IMR-90 (cell line): ENCODE results near the gene F2. TPM values are rescaled to one million over a fixed set of nuclear protein-coding genes. Genes with fewer than 3 reads are reported as not detected.

Experiments used
- ATAC-seq: fragments of 200-7000 bp; cut with Tn5 transposase; 2 replicates; pipeline ENCODE4 v1.9.1; 2020; ENCODE audit warnings: low read depth, mild to moderate bottlenecking, moderate library complexity
- BruUV-seq: library from RNA; stranded (reverse); fragments of 400-500 nt; replicated peaks from 2 replicates; lab custom pipeline; 2021; lab: Mats Ljungman, UMichigan
- CTCF ChIA-PET: fragments of 300-600 bp; formaldehyde crosslinking; extraction: SDS; loops from one replicate; lab custom pipeline; 2021; ENCODE audit warnings: antibody characterized with exemption; lab: Yijun Ruan, JAX
- POLR2A ChIA-PET: fragments of 300-600 bp; sonication (Branson Sonifier 250); formaldehyde crosslinking; loops from one replicate; lab custom pipeline; 2022; ENCODE audit warnings: antibody characterized with exemption; ENCODE audit not compliant: unreplicated experiment; lab: Charles Lee
- DNase-seq: peaks from one replicate; pipeline ENCODE4 v3.0.0; 2013
- H2AFZ ChIP-seq: replicated peaks from 2 replicates; pipeline ENCODE3; 2013; ENCODE audit warnings: low read length, mild to moderate bottlenecking; ENCODE audit not compliant: poor library complexity
- H2AK5ac ChIP-seq: 2 replicates; pipeline ENCODE4 v1.6.1; 2013; ENCODE audit warnings: low read depth, low read length, inconsistent platforms
- H2AK9ac ChIP-seq: replicated peaks from 2 replicates; pipeline ENCODE3; 2013; ENCODE audit warnings: mild to moderate bottlenecking, low read depth, low read length, moderate library complexity; ENCODE audit not compliant: poor library complexity
- H2BK120ac ChIP-seq: 2 replicates; pipeline ENCODE4 v1.6.1; 2013; ENCODE audit warnings: low read depth, low read length, inconsistent platforms
- H2BK15ac ChIP-seq: 3 replicates; pipeline ENCODE4 v1.6.1; 2013; ENCODE audit warnings: low read depth, low read length, inconsistent platforms
- H2BK20ac ChIP-seq: 2 replicates; pipeline ENCODE4 v1.6.1; 2013; ENCODE audit warnings: low read depth, mild to moderate bottlenecking, inconsistent platforms, low read length, moderate library complexity
- H2BK5ac ChIP-seq: 2 replicates; pipeline ENCODE4 v1.6.1; 2013; ENCODE audit warnings: mild to moderate bottlenecking, low read depth, low read length, inconsistent platforms; ENCODE audit not compliant: poor library complexity, severe bottlenecking
- H3K14ac ChIP-seq: replicated peaks from 2 replicates; pipeline ENCODE4 v1.6.1; 2013; ENCODE audit warnings: low read depth, low read length, inconsistent platforms
- H3K18ac ChIP-seq: 2 replicates; pipeline ENCODE4 v1.6.1; 2013; ENCODE audit warnings: low read depth, low read length, control low read depth
- H3K23ac ChIP-seq: 2 replicates; pipeline ENCODE4 v1.6.1; 2013; ENCODE audit warnings: low read depth, low read length, inconsistent platforms
- H3K27ac ChIP-seq: 2 replicates; pipeline ENCODE4 v1.5.1; 2013; ENCODE audit warnings: mild to moderate bottlenecking, control low read depth, low read length; ENCODE audit not compliant: insufficient read depth
- H3K27me3 ChIP-seq: 2 replicates; pipeline ENCODE4 v1.6.1; 2013; ENCODE audit warnings: low read length; ENCODE audit not compliant: control insufficient read depth, insufficient read depth
- H3K36me3 ChIP-seq: 2 replicates; pipeline ENCODE4 v1.6.1; 2013; ENCODE audit warnings: low read length, mixed read lengths; ENCODE audit not compliant: control insufficient read depth, insufficient read depth
- H3K4ac ChIP-seq: 2 replicates; pipeline ENCODE4 v1.6.1; 2013; ENCODE audit warnings: low read depth, low read length, inconsistent platforms
- H3K4me1 ChIP-seq: 2 replicates; pipeline ENCODE4 v1.6.1; 2013; ENCODE audit warnings: low read length, mixed read lengths; ENCODE audit not compliant: control insufficient read depth, insufficient read depth
- H3K4me2 ChIP-seq: 2 replicates; pipeline ENCODE4 v1.6.1; 2013; ENCODE audit warnings: low read depth, mild to moderate bottlenecking, control low read depth, low read length, moderate library complexity
- H3K4me3 ChIP-seq: 2 replicates; pipeline ENCODE4 v1.5.1; 2013; ENCODE audit warnings: low read depth, mild to moderate bottlenecking, control low read depth, low read length, moderate library complexity; ENCODE audit not compliant: insufficient read depth
- H3K56ac ChIP-seq: 2 replicates; pipeline ENCODE4 v1.6.1; 2013; ENCODE audit warnings: low read length, inconsistent platforms; ENCODE audit not compliant: insufficient read depth; ENCODE audit errors: extremely low read depth
- H3K79me1 ChIP-seq, 2 experiments: 2 replicates each; pipeline ENCODE4 v1.6.1; 2013; ENCODE audit warnings: low read length in 2 of 2, inconsistent platforms in 1 of 2, low read depth in 1 of 2
- H3K9ac ChIP-seq: 2 replicates; pipeline ENCODE4 v1.6.1; 2013; ENCODE audit warnings: low read depth, low read length, control low read depth
- H3K9me1 ChIP-seq: 2 replicates; pipeline ENCODE4 v1.6.1; 2013; ENCODE audit warnings: low read length, inconsistent platforms; ENCODE audit not compliant: insufficient read depth
- H3K9me3 ChIP-seq: 2 replicates; pipeline ENCODE4 v1.6.1; 2013; ENCODE audit warnings: low read length; ENCODE audit not compliant: control insufficient read depth, insufficient read depth
- H4K20me1 ChIP-seq: 2 replicates; pipeline ENCODE4 v1.6.1; 2013; ENCODE audit warnings: low read length, inconsistent platforms; ENCODE audit not compliant: insufficient read depth
- H4K5ac ChIP-seq: 2 replicates; pipeline ENCODE4 v1.6.1; 2013; ENCODE audit warnings: mild to moderate bottlenecking, low read depth, low read length, control low read depth
- H4K8ac ChIP-seq, 2 experiments: 2 replicates each; pipeline ENCODE4 v1.6.1; 2013; ENCODE audit warnings: low read depth in 2 of 2, low read length in 2 of 2, control low read depth in 1 of 2, inconsistent platforms in 1 of 2
- H4K91ac ChIP-seq: 2 replicates; pipeline ENCODE4 v1.6.1; 2013; ENCODE audit warnings: low read depth, low read length, inconsistent platforms; ENCODE audit not compliant: insufficient read depth
- BHLHE40 ChIP-seq: fragments of 150-350 bp; IDR thresholded peaks from 2 replicates; pipeline ENCODE4 v1.6.1; 2016; ENCODE audit warnings: mild to moderate bottlenecking, low read depth, low read length
- CEBPB ChIP-seq: IDR thresholded peaks from 2 replicates; pipeline ENCODE4 v1.6.1; 2012; ENCODE audit warnings: low read depth, low read length, improper control_type of control experiment
- CHD1 ChIP-seq: IDR thresholded peaks from 2 replicates; pipeline ENCODE4 v1.6.1; 2012; ENCODE audit warnings: low read depth, low read length, improper control_type of control experiment
- FOS ChIP-seq: fragments of 150-350 bp; IDR thresholded peaks from 2 replicates; pipeline ENCODE4 v1.6.1; 2016; ENCODE audit warnings: low read depth, low read length
- MAFK ChIP-seq: IDR thresholded peaks from 2 replicates; pipeline ENCODE4 v1.6.1; 2012; ENCODE audit warnings: low read depth, low read length, improper control_type of control experiment
- MAZ ChIP-seq: IDR thresholded peaks from 2 replicates; pipeline ENCODE4 v1.6.1; 2012; ENCODE audit warnings: low read depth, mild to moderate bottlenecking, low read length, improper control_type of control experiment, moderate library complexity, borderline replicate concordance
- MXI1 ChIP-seq: IDR thresholded peaks from 2 replicates; pipeline ENCODE4 v1.6.1; 2012; ENCODE audit warnings: low read depth, mild to moderate bottlenecking, low read length, moderate library complexity, borderline replicate concordance
- NFE2L2 ChIP-seq: fragments of 150-350 bp; IDR thresholded peaks from 2 replicates; pipeline ENCODE4 v1.6.1; 2016; ENCODE audit warnings: low read depth, mild to moderate bottlenecking, low read length
- POLR2A ChIP-seq: IDR thresholded peaks from 2 replicates; pipeline ENCODE4 v1.6.1; 2012; ENCODE audit warnings: mild to moderate bottlenecking, low read depth, low read length
- RAD21 ChIP-seq: IDR thresholded peaks from 2 replicates; pipeline ENCODE4 v1.6.1; 2012; ENCODE audit warnings: low read length, improper control_type of control experiment
- RFX5 ChIP-seq: IDR thresholded peaks from 2 replicates; pipeline ENCODE4 v1.8.0; 2012; ENCODE audit warnings: low read depth, mild to moderate bottlenecking, low read length, moderate library complexity
- SMC3 ChIP-seq: fragments of 150-350 bp; IDR thresholded peaks from 2 replicates; pipeline ENCODE4 v1.6.1; 2016; ENCODE audit warnings: low read depth, mild to moderate bottlenecking, antibody characterized with exemption, low read length, moderate library complexity
- WGBS, 2 experiments: methylation state at CpG; one replicate each; pipeline versions ENCODE4 v1.1.5 to v1.1.7; 2013; ENCODE audit warnings: missing lambda C conversion rate in 2 of 2; ENCODE audit not compliant: insufficient read length in 1 of 2; ENCODE audit errors: extremely low coverage in 2 of 2; 5-methylcytosine and 5-hydroxymethylcytosine counted together
- dilution Hi-C: fragments of 300-500 bp; cut with HindIII; formaldehyde crosslinking; loops from one replicate; pipeline ENCODE4 v1.14.3; 2018; ENCODE audit warnings: low sequenced_read_pairs; ENCODE audit not compliant: unreplicated experiment
- in situ Hi-C: fragments of 300-500 bp; cut with MboI; formaldehyde crosslinking; loops from 3 replicates; pipeline ENCODE4 v1.14.3; 2019; ENCODE audit warnings: low sequenced_read_pairs, inconsistent platforms, mixed read lengths
- intact Hi-C: fragments of 100-400 bp; cut with micrococcal nuclease; formaldehyde crosslinking; loops from 2 replicates; pipeline ENCODE4 v1.10.0; 2022
- polyA plus RNA-seq, 3 experiments: library from polyadenylated mRNA; depleted of rRNA; stranded (reverse); fragments of >200 nt; gene quantifications; 2 replicates each; pipeline ENCODE4 v1.2.3, GENCODE V29; 2012; ENCODE audit warnings: low replicate concordance in 1 of 3
- total RNA-seq: library from RNA; depleted of rRNA; stranded (reverse); fragments of >200 nt; gene quantifications from 2 replicates; pipeline ENCODE4 v1.2.3, GENCODE V29; 2012
- TF ChIP-seq, protein P1 (sequence below): fragments of 150-350 bp; IDR thresholded peaks from 2 replicates; pipeline ENCODE4 v1.6.1; 2017; ENCODE audit warnings: mild to moderate bottlenecking, antibody characterized with exemption, low read length, low read depth
- TF ChIP-seq, protein P2 (sequence below): fragments of 150-350 bp; IDR thresholded peaks from 2 replicates; pipeline ENCODE4 v1.6.1; 2016; ENCODE audit warnings: low read depth, mild to moderate bottlenecking, low read length, moderate library complexity, borderline replicate concordance
- TF ChIP-seq, protein P3 (sequence below): conservative IDR thresholded peaks from 2 replicates; pipeline ENCODE4 v1.5.1; 2012; ENCODE audit warnings: mild to moderate bottlenecking, low read depth, low read length, improper control_type of control experiment

F2 gene
- total and polyA plus RNA-seq, 2 of the 4 experiments (the other 2 are of a cell fraction), result not detected

DNA sequence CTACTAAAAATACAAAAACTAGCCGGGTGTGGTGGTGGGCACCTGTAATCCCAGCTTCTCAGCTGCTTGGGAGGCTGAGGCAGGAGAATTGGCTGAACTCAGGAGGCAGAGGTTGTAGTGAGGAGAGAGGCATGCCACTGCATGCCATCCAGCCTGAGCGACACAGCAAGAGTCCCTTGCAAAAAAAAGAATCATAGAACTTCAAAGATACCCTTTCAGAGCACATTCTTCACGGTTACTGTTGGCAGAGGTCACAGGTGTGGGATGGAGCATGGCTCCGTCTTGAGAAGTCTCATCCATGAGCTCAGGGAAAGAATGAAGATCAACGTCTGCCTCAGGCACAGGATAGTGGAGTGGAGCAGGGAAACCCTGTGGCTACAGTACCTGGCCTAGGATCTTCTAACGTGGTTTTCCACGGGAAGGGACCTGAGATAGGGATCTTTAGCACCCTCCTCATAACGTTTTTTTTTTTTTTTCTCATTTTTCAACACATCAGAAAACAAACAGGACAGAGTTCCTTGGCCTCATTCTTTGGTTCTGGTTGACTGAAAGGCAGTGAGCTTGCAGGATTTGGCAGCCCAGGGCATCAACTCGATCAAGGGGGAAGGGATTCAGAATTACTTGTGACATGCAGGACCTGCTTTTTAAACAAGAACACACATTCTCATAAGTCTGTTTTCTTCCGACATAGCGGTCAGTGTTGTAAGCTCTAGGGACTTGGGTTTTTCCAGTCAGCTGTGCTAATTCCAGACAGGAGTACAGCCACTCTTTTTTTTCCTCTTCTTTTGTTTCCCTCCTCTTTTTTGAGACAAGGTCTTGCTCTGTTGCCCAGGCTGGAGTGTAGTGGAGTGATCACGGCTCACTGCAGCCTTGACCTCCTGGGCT is 22.8 kb downstream of the F2 start:
- no peak for DNase-seq
- peaks cover 4% of the 10 kb centered on the region for H3K4me1 ChIP-seq
- no peak overlapping the region for H3K14ac ChIP-seq
- no TSS peak for BruUV-seq
- H4K5ac ChIP-seq, result no peak overlapping the region
- H4K20me1 ChIP-seq, result peaks cover 3% of the 10 kb centered on the region; the same call in 1 of the 2 replicates
- H3K23ac ChIP-seq, result no peak overlapping the region
- H3K36me3 ChIP-seq, result peaks cover 39% of the 10 kb centered on the region
- dilution Hi-C loops, result no loop called here
- H2AFZ ChIP-seq, result no peak overlapping the region
- CTCF ChIA-PET, result no interaction called here
- no peak overlapping the region for H3K18ac ChIP-seq
- no peaks in the 10 kb centered on the region for H3K27me3 ChIP-seq
- intact Hi-C loops, result no loop called here
- no peak overlapping the region for H3K27ac ChIP-seq
- H3K56ac ChIP-seq, result no peak overlapping the region
- ATAC-seq, result no peak
- H3K9me3 ChIP-seq, result no peaks in the 10 kb centered on the region
- H2BK5ac ChIP-seq, result no peak overlapping the region
- no peak overlapping the region for H2BK15ac ChIP-seq
- in situ Hi-C loops, result no loop called here
- H2BK20ac ChIP-seq, result no peak overlapping the region
- peaks cover 4% of the 10 kb centered on the region; the same call in 1 of the 2 replicates for H3K9me1 ChIP-seq
- no peak overlapping the region for H3K4ac ChIP-seq
- H3K9ac ChIP-seq, result no peak overlapping the region
- H2AK5ac ChIP-seq, result no peak overlapping the region
- no peak overlapping the region for H2AK9ac ChIP-seq
- H3K4me2 ChIP-seq, result no peak overlapping the region
- no peak overlapping the region for H4K91ac ChIP-seq
- POLR2A ChIA-PET, result no interaction called here
- peaks cover 0 to 3% of the 10 kb centered on the region in 2 experiments; a peak in 2 of 4 replicates for H3K79me1 ChIP-seq
- no peak overlapping the region for H3K4me3 ChIP-seq
- WGBS, 2 experiments, result 93% methylated on average over 3 of the region's 12 CpGs; no CpG with 5 or more reads in 1 of the 2 experiments
- H2BK120ac ChIP-seq, result no peak overlapping the region
- no peak overlapping the region for H4K8ac ChIP-seq
- TF ChIP-seq NFE2L2 (no peak), RAD21 (no peak), MAFK (no peak), SMC3 (no peak), BHLHE40 (no peak), POLR2A (no peak), RFX5 (no peak), MAZ (no peak), CEBPB (no peak), CHD1 (no peak), FOS (no peak), MXI1 (no peak)
- TF ChIP-seq, protein P1, sequence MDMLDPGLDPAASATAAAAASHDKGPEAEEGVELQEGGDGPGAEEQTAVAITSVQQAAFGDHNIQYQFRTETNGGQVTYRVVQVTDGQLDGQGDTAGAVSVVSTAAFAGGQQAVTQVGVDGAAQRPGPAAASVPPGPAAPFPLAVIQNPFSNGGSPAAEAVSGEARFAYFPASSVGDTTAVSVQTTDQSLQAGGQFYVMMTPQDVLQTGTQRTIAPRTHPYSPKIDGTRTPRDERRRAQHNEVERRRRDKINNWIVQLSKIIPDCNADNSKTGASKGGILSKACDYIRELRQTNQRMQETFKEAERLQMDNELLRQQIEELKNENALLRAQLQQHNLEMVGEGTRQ, result no peak
- TF ChIP-seq, protein P2, sequence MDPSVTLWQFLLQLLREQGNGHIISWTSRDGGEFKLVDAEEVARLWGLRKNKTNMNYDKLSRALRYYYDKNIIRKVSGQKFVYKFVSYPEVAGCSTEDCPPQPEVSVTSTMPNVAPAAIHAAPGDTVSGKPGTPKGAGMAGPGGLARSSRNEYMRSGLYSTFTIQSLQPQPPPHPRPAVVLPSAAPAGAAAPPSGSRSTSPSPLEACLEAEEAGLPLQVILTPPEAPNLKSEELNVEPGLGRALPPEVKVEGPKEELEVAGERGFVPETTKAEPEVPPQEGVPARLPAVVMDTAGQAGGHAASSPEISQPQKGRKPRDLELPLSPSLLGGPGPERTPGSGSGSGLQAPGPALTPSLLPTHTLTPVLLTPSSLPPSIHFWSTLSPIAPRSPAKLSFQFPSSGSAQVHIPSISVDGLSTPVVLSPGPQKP, result no peak
- TF ChIP-seq, protein P3, sequence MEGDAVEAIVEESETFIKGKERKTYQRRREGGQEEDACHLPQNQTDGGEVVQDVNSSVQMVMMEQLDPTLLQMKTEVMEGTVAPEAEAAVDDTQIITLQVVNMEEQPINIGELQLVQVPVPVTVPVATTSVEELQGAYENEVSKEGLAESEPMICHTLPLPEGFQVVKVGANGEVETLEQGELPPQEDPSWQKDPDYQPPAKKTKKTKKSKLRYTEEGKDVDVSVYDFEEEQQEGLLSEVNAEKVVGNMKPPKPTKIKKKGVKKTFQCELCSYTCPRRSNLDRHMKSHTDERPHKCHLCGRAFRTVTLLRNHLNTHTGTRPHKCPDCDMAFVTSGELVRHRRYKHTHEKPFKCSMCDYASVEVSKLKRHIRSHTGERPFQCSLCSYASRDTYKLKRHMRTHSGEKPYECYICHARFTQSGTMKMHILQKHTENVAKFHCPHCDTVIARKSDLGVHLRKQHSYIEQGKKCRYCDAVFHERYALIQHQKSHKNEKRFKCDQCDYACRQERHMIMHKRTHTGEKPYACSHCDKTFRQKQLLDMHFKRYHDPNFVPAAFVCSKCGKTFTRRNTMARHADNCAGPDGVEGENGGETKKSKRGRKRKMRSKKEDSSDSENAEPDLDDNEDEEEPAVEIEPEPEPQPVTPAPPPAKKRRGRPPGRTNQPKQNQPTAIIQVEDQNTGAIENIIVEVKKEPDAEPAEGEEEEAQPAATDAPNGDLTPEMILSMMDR, result no peak
